Astrocyte (in vitro differentiated cells and primary cell): Measurements from ENCODE around the gene SAFB2. TPM values are rescaled to one million over a fixed set of nuclear protein-coding genes. Genes with fewer than 3 reads are reported as not detected.

Source experiments
- DNase-seq: peaks from one replicate; pipeline ENCODE4 v3.0.0-alpha.2; 2010; ENCODE audit warnings: low read depth
- FAIRE-seq: peaks from 2 replicates; lab custom pipeline; 2011; peaks lifted over from hg19 to GRCh38; lab: Jason Lieb, UNC
- H2AFZ ChIP-seq: 2 replicates; pipeline ENCODE4 v1.6.0; 2012; ENCODE audit warnings: low read depth, low read length, inconsistent platforms
- H3K27ac ChIP-seq: 2 replicates; pipeline ENCODE4 v1.5.1; 2011; ENCODE audit warnings: low read depth, low read length, inconsistent platforms
- H3K27me3 ChIP-seq: 2 replicates; pipeline ENCODE4 v1.6.0; 2011; ENCODE audit warnings: low read length, inconsistent platforms; ENCODE audit not compliant: insufficient read depth
- H3K36me3 ChIP-seq: 2 replicates; pipeline ENCODE4 v1.5.1; 2011; ENCODE audit warnings: low read length, inconsistent platforms; ENCODE audit not compliant: insufficient read depth
- H3K4me1 ChIP-seq: 2 replicates; pipeline ENCODE4 v1.5.1; 2011; ENCODE audit warnings: low read length, inconsistent platforms; ENCODE audit not compliant: insufficient read depth
- H3K4me2 ChIP-seq: 2 replicates; pipeline ENCODE4 v1.6.0; 2012; ENCODE audit warnings: low read length, inconsistent platforms
- H3K4me3 ChIP-seq: 2 replicates; pipeline ENCODE4 v1.5.1; 2011; ENCODE audit warnings: low read depth, mild to moderate bottlenecking, low read length, inconsistent platforms; ENCODE audit not compliant: insufficient read depth
- H3K79me2 ChIP-seq: 2 replicates; pipeline ENCODE4 v1.6.0; 2012; ENCODE audit warnings: mild to moderate bottlenecking, low read length, inconsistent platforms; ENCODE audit not compliant: insufficient read depth
- H3K9ac ChIP-seq: 2 replicates; pipeline ENCODE4 v1.6.0; 2012; ENCODE audit warnings: mild to moderate bottlenecking, low read length, inconsistent platforms
- H3K9me3 ChIP-seq: 2 replicates; pipeline ENCODE4 v1.5.1; 2012; ENCODE audit warnings: low read depth, mild to moderate bottlenecking, low read length, inconsistent platforms; ENCODE audit not compliant: insufficient read depth
- H4K20me1 ChIP-seq: 2 replicates; pipeline ENCODE4 v1.6.0; 2012; ENCODE audit warnings: low read length, inconsistent platforms; ENCODE audit not compliant: insufficient read depth
- H3K27ac Mint-ChIP-seq: one replicate; pipeline ENCODE4 v1.8.0; 2021; ENCODE audit warnings: mild to moderate bottlenecking, mixed read lengths; ENCODE audit not compliant: unreplicated experiment
- H3K27me3 Mint-ChIP-seq: one replicate; pipeline ENCODE4 v1.8.0; 2021; ENCODE audit warnings: low read depth, mixed read lengths; ENCODE audit not compliant: unreplicated experiment
- H3K36me3 Mint-ChIP-seq: one replicate; pipeline ENCODE4 v1.8.0; 2021; ENCODE audit warnings: low read depth, mixed read lengths; ENCODE audit not compliant: unreplicated experiment
- H3K4me1 Mint-ChIP-seq: one replicate; pipeline ENCODE4 v1.8.0; 2021; ENCODE audit warnings: low read depth, mixed read lengths; ENCODE audit not compliant: unreplicated experiment
- H3K4me3 Mint-ChIP-seq: one replicate; pipeline ENCODE4 v1.8.0; 2021; ENCODE audit warnings: mild to moderate bottlenecking, moderate library complexity, mixed read lengths; ENCODE audit not compliant: unreplicated experiment
- H3K9me3 Mint-ChIP-seq: one replicate; pipeline ENCODE4 v1.8.0; 2021; ENCODE audit warnings: mild to moderate bottlenecking, mixed read lengths; ENCODE audit not compliant: unreplicated experiment
- EZH2 ChIP-seq: IDR thresholded peaks from 2 replicates; pipeline ENCODE4 v1.6.1; 2012; ENCODE audit warnings: mild to moderate bottlenecking, low read length, inconsistent platforms; ENCODE audit not compliant: insufficient read depth
- total RNA-seq: library from RNA; stranded (reverse); gene quantifications from 2 replicates; pipeline ENCODE4 v1.2.1, GENCODE V29; 2021
- TF ChIP-seq, protein P1 (sequence below): IDR thresholded peaks from 2 replicates; pipeline ENCODE4 v1.5.1; 2011; ENCODE audit warnings: low read depth, mild to moderate bottlenecking, inconsistent platforms, low read length, moderate library complexity; ENCODE audit not compliant: insufficient read depth

Gene SAFB2
- total RNA-seq, 1 donor from 2014 or later: 50.6 TPM

DNA sequence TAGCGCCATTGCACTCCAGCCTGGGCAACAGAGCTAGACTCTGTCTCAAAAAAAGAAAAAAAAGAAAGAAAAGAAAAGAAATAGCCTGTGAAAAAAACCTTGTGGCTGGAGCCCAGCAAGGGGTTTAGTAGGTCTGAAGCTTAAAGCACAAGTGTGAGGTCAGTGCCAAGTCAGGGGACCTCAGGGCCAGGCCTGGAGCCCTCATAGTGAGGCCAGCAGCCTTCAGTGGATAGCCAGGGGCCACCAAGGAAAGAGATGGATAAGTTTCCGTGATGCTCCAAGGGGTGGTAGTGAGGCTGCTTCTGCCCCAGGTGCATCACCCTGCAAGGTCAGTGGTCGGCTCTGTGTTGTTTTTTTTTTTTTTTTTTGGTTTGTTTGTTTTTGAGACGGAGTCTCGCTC, 67.7 kb downstream of the SAFB2 start:
- Histone ChIP-seq H4K20me1 (no peaks in the 10 kb centered on the region), H3K27me3 (peaks cover 3% of the 10 kb centered on the region), H3K27ac (no peak overlapping the region), H3K4me2 (no peak overlapping the region), H3K4me3 (no peak overlapping the region), H3K9ac (no peak overlapping the region), H3K79me2 (no peaks in the 10 kb centered on the region), H3K36me3 (no peaks in the 10 kb centered on the region), H3K4me1 (no peaks in the 10 kb centered on the region), H2AFZ (no peak overlapping the region), H3K9me3 (no peaks in the 10 kb centered on the region)
- Mint-ChIP-seq H3K4me1 (peaks cover 5% of the 10 kb centered on the region), H3K27me3 (peaks cover 39% of the 10 kb centered on the region), H3K36me3 (no peaks in the 10 kb centered on the region), H3K27ac (no peak overlapping the region), H3K4me3 (no peak overlapping the region), H3K9me3 (no peaks in the 10 kb centered on the region)
- FAIRE-seq (no peak), DNase-seq (no peak)
- TF ChIP-seq EZH2: no peak
- TF ChIP-seq, protein P1, sequence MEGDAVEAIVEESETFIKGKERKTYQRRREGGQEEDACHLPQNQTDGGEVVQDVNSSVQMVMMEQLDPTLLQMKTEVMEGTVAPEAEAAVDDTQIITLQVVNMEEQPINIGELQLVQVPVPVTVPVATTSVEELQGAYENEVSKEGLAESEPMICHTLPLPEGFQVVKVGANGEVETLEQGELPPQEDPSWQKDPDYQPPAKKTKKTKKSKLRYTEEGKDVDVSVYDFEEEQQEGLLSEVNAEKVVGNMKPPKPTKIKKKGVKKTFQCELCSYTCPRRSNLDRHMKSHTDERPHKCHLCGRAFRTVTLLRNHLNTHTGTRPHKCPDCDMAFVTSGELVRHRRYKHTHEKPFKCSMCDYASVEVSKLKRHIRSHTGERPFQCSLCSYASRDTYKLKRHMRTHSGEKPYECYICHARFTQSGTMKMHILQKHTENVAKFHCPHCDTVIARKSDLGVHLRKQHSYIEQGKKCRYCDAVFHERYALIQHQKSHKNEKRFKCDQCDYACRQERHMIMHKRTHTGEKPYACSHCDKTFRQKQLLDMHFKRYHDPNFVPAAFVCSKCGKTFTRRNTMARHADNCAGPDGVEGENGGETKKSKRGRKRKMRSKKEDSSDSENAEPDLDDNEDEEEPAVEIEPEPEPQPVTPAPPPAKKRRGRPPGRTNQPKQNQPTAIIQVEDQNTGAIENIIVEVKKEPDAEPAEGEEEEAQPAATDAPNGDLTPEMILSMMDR: no peak

DNA sequence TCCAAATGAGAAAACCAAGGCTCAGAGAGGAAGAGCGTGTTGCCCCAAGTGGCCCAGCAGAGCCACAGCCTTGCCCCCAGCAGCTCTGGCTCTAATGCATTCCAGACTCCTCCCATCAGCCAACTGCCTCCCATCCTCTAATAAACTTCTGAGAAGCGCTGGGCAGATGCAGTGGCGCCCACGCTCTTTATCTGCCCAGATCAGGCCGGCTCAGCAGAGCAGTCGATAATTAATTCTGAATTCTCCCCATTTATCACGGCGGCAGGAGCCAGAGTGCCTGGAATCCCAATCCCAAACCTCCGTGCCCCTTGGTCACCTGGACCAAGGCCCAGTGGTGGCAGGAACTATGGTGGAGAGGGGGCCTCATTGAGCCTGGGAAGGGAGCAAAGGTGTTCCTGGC, 68.7 kb downstream of the SAFB2 start:
- H3K9me3 ChIP-seq: no peaks in the 10 kb centered on the region
- no peak overlapping the region for H3K4me3 Mint-ChIP-seq

DNA sequence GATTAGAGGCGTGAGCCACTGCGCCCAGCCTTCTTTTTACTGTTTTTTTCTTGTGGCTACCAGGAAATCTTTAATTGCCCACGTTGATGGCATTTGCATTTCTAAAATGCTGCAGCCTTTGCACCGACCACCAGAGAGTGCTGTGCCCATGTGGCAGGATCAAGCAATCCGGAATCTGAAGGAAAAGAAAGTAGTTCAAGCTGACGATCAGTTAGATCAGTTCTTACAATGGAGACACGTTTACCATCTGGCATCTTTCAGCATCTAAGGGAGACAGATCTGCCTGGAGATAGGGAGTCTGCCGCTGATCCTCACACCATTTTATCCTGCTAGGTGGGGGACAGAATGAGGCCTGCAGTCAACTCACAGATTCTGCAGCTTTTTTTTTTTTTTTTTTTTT, 74.7 kb downstream of the SAFB2 start:
- Histone ChIP-seq H3K9me3 (no peaks in the 10 kb centered on the region), H3K9ac (no peak overlapping the region), H3K4me1 (no peaks in the 10 kb centered on the region), H3K27me3 (no peaks in the 10 kb centered on the region), H3K4me2 (no peak overlapping the region), H3K27ac (no peak overlapping the region), H3K4me3 (no peak overlapping the region), H3K79me2 (no peaks in the 10 kb centered on the region), H4K20me1 (no peaks in the 10 kb centered on the region), H2AFZ (peak overlapping the region; percentile 41), H3K36me3 (no peaks in the 10 kb centered on the region)
- Mint-ChIP-seq H3K27ac (no peak overlapping the region), H3K4me1 (peaks cover 2% of the 10 kb centered on the region), H3K4me3 (no peak overlapping the region), H3K36me3 (no peaks in the 10 kb centered on the region), H3K9me3 (no peaks in the 10 kb centered on the region), H3K27me3 (peaks cover 43% of the 10 kb centered on the region)
- FAIRE-seq: no peak
- DNase-seq: no peak
- TF ChIP-seq, protein P1: peak; percentile 30
- TF ChIP-seq EZH2: no peak

More for the DNA sequence above, 68.7 kb downstream of the SAFB2 start:
- no peak overlapping the region for H3K27ac ChIP-seq
- no peaks in the 10 kb centered on the region for H3K36me3 ChIP-seq
- H4K20me1 ChIP-seq: no peaks in the 10 kb centered on the region
- no peak for DNase-seq
- H3K4me1 ChIP-seq: no peaks in the 10 kb centered on the region
- no peak overlapping the region for H2AFZ ChIP-seq
- FAIRE-seq: no peak
- peaks cover 48% of the 10 kb centered on the region for H3K27me3 Mint-ChIP-seq
- H3K79me2 ChIP-seq: no peaks in the 10 kb centered on the region
- H3K27me3 ChIP-seq: peaks cover 3% of the 10 kb centered on the region
- no peak overlapping the region for H3K4me3 ChIP-seq
- H3K9ac ChIP-seq: no peak overlapping the region
- H3K4me2 ChIP-seq: no peak overlapping the region
- no peak for TF ChIP-seq EZH2
- TF ChIP-seq, protein P1: no peak
- H3K9me3 Mint-ChIP-seq: no peaks in the 10 kb centered on the region
- H3K27ac Mint-ChIP-seq: no peak overlapping the region
- no peaks in the 10 kb centered on the region for H3K36me3 Mint-ChIP-seq
- peaks cover 5% of the 10 kb centered on the region for H3K4me1 Mint-ChIP-seq
